WTC11 (cell line): Measurements from ENCODE around the gene LTV1. TPM values are rescaled to one million over a fixed set of nuclear protein-coding genes. Genes with fewer than 3 reads are reported as not detected.

ENCODE experiments used
- ATAC-seq: fragments of 200-7000 bp; cut with Tn5 transposase; 2 replicates; pipeline ENCODE4 v1.10.0; 2021; ENCODE audit warnings: mild to moderate bottlenecking, moderate library complexity
- CTCF ChIA-PET: fragments of 300-600 bp; sonication (Branson Sonifier 250); formaldehyde crosslinking; loops from one replicate; lab custom pipeline; 2021; ENCODE audit warnings: antibody characterized with exemption; lab: Charles Lee
- POLR2A ChIA-PET: fragments of 350-600 bp; sonication (Branson Sonifier 250); formaldehyde crosslinking; loops from one replicate; lab custom pipeline; 2021; ENCODE audit warnings: antibody characterized with exemption; lab: Charles Lee
- DNase-seq: peaks from one replicate; pipeline ENCODE4 v3.0.0; 2021; ENCODE audit warnings: low spot score
- H3K27ac Mint-ChIP-seq: 2 replicates; pipeline ENCODE4 v1.8.0; 2021; ENCODE audit warnings: mixed read lengths
- H3K27me3 Mint-ChIP-seq: 2 replicates; pipeline ENCODE4 v1.8.0; 2021; ENCODE audit warnings: low read depth, mild to moderate bottlenecking, moderate library complexity, mixed read lengths
- H3K36me3 Mint-ChIP-seq: 2 replicates; pipeline ENCODE4 v1.8.0; 2021; ENCODE audit warnings: mixed read lengths
- H3K4me1 Mint-ChIP-seq: 2 replicates; pipeline ENCODE4 v1.8.0; 2022; ENCODE audit warnings: mixed read lengths
- H3K4me3 Mint-ChIP-seq: 2 replicates; pipeline ENCODE4 v1.8.0; 2021; ENCODE audit warnings: mild to moderate bottlenecking, moderate library complexity, mixed read lengths
- H3K9me3 Mint-ChIP-seq: 2 replicates; pipeline ENCODE4 v1.8.0; 2021; ENCODE audit warnings: mixed read lengths
- ATF1 ChIP-seq: sonication (generic); formaldehyde crosslinking; IDR thresholded peaks from 2 replicates; pipeline ENCODE4 v1.8.1; 2023; ENCODE audit warnings: mild to moderate bottlenecking, moderate library complexity, missing genetic modification reagents
- HMGA2 ChIP-seq: fragments of 250-450 bp; sonication (Bioruptor Pico); IDR thresholded peaks from 2 replicates; pipeline ENCODE4 v1.4.0; 2021; ENCODE audit warnings: mild to moderate bottlenecking, moderate library complexity
- MXD4 ChIP-seq: fragments of 250-450 bp; sonication (Bioruptor Pico); IDR thresholded peaks from 2 replicates; pipeline ENCODE4 v1.8.0; 2021; ENCODE audit warnings: mild to moderate bottlenecking, moderate library complexity, borderline replicate concordance
- NR1H2 ChIP-seq: sonication (generic); formaldehyde crosslinking; IDR thresholded peaks from 2 replicates; pipeline ENCODE4 v1.9.0; 2021; ENCODE audit warnings: mild to moderate bottlenecking, moderate library complexity, missing genetic modification reagents
- NR3C1 ChIP-seq: sonication (generic); formaldehyde crosslinking; conservative IDR thresholded peaks from 2 replicates; pipeline ENCODE4 v1.8.1; 2023; ENCODE audit warnings: low read depth, mild to moderate bottlenecking, missing genetic modification reagents
- PRRX2 ChIP-seq: fragments of 250-450 bp; sonication (Bioruptor Pico); IDR thresholded peaks from 2 replicates; pipeline ENCODE4 v1.8.0; 2021; ENCODE audit warnings: mild to moderate bottlenecking
- SMAD4 ChIP-seq: sonication (generic); formaldehyde crosslinking; IDR thresholded peaks from 2 replicates; pipeline ENCODE4 v1.8.0; 2022; ENCODE audit warnings: mild to moderate bottlenecking, missing genetic modification reagents
- TEAD1 ChIP-seq: sonication (generic); formaldehyde crosslinking; IDR thresholded peaks from 2 replicates; pipeline ENCODE4 v1.8.0; 2022; ENCODE audit warnings: mild to moderate bottlenecking, missing genetic modification reagents
- ZNF263 ChIP-seq: sonication (generic); formaldehyde crosslinking; IDR thresholded peaks from 2 replicates; pipeline ENCODE4 v1.8.1; 2022; ENCODE audit warnings: low read depth, mild to moderate bottlenecking, moderate library complexity, missing genetic modification reagents
- ZNF396 ChIP-seq: fragments of 250-450 bp; sonication (Bioruptor Pico); IDR thresholded peaks from 2 replicates; pipeline ENCODE4 v1.8.0; 2021; ENCODE audit warnings: mild to moderate bottlenecking, moderate library complexity, borderline replicate concordance
- ZNF671 ChIP-seq: fragments of 250-450 bp; sonication (Bioruptor Pico); IDR thresholded peaks from 2 replicates; pipeline ENCODE4 v1.8.0; 2021; ENCODE audit warnings: mild to moderate bottlenecking
- total RNA-seq: library from RNA; stranded (reverse); gene quantifications from 3 replicates; pipeline ENCODE4 v1.2.3, GENCODE V29; 2021
- TF ChIP-seq, protein P1 (sequence below): sonication (generic); formaldehyde crosslinking; IDR thresholded peaks from 2 replicates; pipeline ENCODE4 v1.8.1; 2023; ENCODE audit warnings: mild to moderate bottlenecking, missing genetic modification reagents, moderate library complexity
- TF ChIP-seq, protein P2 (sequence below): sonication (generic); formaldehyde crosslinking; conservative IDR thresholded peaks from 2 replicates; pipeline ENCODE4 v1.8.1; 2022; ENCODE audit warnings: mild to moderate bottlenecking, missing genetic modification reagents
- TF ChIP-seq, protein P3 (sequence below): sonication (generic); formaldehyde crosslinking; IDR thresholded peaks from 2 replicates; pipeline ENCODE4 v1.8.0; 2023; ENCODE audit warnings: missing genetic modification reagents
- TF ChIP-seq, protein P4 (sequence below): sonication (generic); formaldehyde crosslinking; IDR thresholded peaks from 2 replicates; pipeline ENCODE4 v1.8.0; 2023; ENCODE audit warnings: missing genetic modification reagents, mild to moderate bottlenecking, borderline replicate concordance
- TF ChIP-seq, protein P5 (sequence below): fragments of 200-600 bp; IDR thresholded peaks from 2 replicates; pipeline ENCODE4 v1.8.0; 2022; ENCODE audit warnings: antibody characterized with exemption
- TF ChIP-seq, protein P6 (sequence below): fragments of 250-450 bp; sonication (Bioruptor Pico); IDR thresholded peaks from 2 replicates; pipeline ENCODE4 v1.9.0; 2021; ENCODE audit warnings: mild to moderate bottlenecking
- TF ChIP-seq, protein P7 (sequence below): sonication (generic); formaldehyde crosslinking; IDR thresholded peaks from 2 replicates; pipeline ENCODE4 v1.8.0; 2023; ENCODE audit warnings: mild to moderate bottlenecking, missing genetic modification reagents

Gene LTV1
- total RNA-seq, 1 experiment from 2014 or later, result 37.7 TPM

DNA sequence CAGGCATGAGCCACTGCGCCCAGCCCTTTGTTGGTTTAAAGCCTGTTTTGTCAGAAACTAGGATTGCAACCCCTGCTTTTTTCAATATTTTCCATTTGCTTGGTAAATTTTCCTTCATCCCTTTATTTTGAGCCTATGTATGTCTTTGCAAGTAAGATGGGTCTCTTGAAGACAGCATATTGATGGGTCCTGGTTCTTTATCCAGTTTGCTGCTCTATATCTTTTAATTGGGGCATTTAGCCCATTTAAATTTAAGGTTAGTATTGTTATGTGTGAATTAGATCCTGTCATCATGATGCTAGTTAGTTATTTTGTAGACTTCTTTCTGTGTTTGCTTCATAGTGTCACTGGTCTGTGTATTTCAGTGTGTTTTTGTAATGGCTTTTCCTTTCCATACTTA lies 67.9 kb downstream of the LTV1 start:
- DNase-seq (no peak), ATAC-seq (no peak)
- no peaks in the 10 kb centered on the region; the same call in 1 of the 2 replicates for H3K27me3 Mint-ChIP-seq
- no peak overlapping the region for H3K27ac Mint-ChIP-seq
- H3K36me3 Mint-ChIP-seq, result peaks cover 13% of the 10 kb centered on the region
- no peaks in the 10 kb centered on the region for H3K4me1 Mint-ChIP-seq
- ChIA-PET CTCF (no interaction called here), POLR2A (no interaction called here)
- H3K9me3 Mint-ChIP-seq, result peaks cover 37% of the 10 kb centered on the region
- TF ChIP-seq, protein P1, sequence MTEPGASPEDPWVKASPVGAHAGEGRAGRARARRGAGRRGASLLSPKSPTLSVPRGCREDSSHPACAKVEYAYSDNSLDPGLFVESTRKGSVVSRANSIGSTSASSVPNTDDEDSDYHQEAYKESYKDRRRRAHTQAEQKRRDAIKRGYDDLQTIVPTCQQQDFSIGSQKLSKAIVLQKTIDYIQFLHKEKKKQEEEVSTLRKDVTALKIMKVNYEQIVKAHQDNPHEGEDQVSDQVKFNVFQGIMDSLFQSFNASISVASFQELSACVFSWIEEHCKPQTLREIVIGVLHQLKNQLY (CRISPR knock-in tag), result no peak
- no peak for TF ChIP-seq SMAD4 (CRISPR knock-in tag)
- TF ChIP-seq ZNF671 (CRISPR knock-in tag), result no peak
- TF ChIP-seq, protein P2, sequence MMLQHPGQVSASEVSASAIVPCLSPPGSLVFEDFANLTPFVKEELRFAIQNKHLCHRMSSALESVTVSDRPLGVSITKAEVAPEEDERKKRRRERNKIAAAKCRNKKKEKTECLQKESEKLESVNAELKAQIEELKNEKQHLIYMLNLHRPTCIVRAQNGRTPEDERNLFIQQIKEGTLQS (CRISPR knock-in tag), result no peak
- TF ChIP-seq ZNF263, result no peak
- no peak for TF ChIP-seq PRRX2 (CRISPR knock-in tag)
- no peak for TF ChIP-seq TEAD1 (CRISPR knock-in tag)
- no peak for TF ChIP-seq NR3C1
- no peak for TF ChIP-seq ZNF396 (CRISPR knock-in tag)
- TF ChIP-seq, protein P3, sequence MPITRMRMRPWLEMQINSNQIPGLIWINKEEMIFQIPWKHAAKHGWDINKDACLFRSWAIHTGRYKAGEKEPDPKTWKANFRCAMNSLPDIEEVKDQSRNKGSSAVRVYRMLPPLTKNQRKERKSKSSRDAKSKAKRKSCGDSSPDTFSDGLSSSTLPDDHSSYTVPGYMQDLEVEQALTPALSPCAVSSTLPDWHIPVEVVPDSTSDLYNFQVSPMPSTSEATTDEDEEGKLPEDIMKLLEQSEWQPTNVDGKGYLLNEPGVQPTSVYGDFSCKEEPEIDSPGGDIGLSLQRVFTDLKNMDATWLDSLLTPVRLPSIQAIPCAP (CRISPR knock-in tag), result no peak
- TF ChIP-seq, protein P4, sequence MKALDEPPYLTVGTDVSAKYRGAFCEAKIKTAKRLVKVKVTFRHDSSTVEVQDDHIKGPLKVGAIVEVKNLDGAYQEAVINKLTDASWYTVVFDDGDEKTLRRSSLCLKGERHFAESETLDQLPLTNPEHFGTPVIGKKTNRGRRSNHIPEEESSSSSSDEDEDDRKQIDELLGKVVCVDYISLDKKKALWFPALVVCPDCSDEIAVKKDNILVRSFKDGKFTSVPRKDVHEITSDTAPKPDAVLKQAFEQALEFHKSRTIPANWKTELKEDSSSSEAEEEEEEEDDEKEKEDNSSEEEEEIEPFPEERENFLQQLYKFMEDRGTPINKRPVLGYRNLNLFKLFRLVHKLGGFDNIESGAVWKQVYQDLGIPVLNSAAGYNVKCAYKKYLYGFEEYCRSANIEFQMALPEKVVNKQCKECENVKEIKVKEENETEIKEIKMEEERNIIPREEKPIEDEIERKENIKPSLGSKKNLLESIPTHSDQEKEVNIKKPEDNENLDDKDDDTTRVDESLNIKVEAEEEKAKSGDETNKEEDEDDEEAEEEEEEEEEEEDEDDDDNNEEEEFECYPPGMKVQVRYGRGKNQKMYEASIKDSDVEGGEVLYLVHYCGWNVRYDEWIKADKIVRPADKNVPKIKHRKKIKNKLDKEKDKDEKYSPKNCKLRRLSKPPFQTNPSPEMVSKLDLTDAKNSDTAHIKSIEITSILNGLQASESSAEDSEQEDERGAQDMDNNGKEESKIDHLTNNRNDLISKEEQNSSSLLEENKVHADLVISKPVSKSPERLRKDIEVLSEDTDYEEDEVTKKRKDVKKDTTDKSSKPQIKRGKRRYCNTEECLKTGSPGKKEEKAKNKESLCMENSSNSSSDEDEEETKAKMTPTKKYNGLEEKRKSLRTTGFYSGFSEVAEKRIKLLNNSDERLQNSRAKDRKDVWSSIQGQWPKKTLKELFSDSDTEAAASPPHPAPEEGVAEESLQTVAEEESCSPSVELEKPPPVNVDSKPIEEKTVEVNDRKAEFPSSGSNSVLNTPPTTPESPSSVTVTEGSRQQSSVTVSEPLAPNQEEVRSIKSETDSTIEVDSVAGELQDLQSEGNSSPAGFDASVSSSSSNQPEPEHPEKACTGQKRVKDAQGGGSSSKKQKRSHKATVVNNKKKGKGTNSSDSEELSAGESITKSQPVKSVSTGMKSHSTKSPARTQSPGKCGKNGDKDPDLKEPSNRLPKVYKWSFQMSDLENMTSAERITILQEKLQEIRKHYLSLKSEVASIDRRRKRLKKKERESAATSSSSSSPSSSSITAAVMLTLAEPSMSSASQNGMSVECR (CRISPR knock-in tag), result no peak
- TF ChIP-seq, protein P5, sequence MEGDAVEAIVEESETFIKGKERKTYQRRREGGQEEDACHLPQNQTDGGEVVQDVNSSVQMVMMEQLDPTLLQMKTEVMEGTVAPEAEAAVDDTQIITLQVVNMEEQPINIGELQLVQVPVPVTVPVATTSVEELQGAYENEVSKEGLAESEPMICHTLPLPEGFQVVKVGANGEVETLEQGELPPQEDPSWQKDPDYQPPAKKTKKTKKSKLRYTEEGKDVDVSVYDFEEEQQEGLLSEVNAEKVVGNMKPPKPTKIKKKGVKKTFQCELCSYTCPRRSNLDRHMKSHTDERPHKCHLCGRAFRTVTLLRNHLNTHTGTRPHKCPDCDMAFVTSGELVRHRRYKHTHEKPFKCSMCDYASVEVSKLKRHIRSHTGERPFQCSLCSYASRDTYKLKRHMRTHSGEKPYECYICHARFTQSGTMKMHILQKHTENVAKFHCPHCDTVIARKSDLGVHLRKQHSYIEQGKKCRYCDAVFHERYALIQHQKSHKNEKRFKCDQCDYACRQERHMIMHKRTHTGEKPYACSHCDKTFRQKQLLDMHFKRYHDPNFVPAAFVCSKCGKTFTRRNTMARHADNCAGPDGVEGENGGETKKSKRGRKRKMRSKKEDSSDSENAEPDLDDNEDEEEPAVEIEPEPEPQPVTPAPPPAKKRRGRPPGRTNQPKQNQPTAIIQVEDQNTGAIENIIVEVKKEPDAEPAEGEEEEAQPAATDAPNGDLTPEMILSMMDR, result no peak
- TF ChIP-seq, protein P6, sequence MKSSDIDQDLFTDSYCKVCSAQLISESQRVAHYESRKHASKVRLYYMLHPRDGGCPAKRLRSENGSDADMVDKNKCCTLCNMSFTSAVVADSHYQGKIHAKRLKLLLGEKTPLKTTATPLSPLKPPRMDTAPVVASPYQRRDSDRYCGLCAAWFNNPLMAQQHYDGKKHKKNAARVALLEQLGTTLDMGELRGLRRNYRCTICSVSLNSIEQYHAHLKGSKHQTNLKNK (CRISPR knock-in tag), result no peak
- no peak for TF ChIP-seq NR1H2
- no peak for TF ChIP-seq MXD4 (CRISPR knock-in tag)
- TF ChIP-seq ATF1 (CRISPR knock-in tag), result no peak
- no peak for TF ChIP-seq HMGA2 (CRISPR knock-in tag)
- TF ChIP-seq, protein P7, sequence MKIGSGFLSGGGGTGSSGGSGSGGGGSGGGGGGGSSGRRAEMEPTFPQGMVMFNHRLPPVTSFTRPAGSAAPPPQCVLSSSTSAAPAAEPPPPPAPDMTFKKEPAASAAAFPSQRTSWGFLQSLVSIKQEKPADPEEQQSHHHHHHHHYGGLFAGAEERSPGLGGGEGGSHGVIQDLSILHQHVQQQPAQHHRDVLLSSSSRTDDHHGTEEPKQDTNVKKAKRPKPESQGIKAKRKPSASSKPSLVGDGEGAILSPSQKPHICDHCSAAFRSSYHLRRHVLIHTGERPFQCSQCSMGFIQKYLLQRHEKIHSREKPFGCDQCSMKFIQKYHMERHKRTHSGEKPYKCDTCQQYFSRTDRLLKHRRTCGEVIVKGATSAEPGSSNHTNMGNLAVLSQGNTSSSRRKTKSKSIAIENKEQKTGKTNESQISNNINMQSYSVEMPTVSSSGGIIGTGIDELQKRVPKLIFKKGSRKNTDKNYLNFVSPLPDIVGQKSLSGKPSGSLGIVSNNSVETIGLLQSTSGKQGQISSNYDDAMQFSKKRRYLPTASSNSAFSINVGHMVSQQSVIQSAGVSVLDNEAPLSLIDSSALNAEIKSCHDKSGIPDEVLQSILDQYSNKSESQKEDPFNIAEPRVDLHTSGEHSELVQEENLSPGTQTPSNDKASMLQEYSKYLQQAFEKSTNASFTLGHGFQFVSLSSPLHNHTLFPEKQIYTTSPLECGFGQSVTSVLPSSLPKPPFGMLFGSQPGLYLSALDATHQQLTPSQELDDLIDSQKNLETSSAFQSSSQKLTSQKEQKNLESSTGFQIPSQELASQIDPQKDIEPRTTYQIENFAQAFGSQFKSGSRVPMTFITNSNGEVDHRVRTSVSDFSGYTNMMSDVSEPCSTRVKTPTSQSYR (CRISPR knock-in tag), result no peak
- no peak overlapping the region for H3K4me3 Mint-ChIP-seq
